Transverse colon (tissue), 4 donors: ENCODE measurements around the gene OSBPL10. TPM values are rescaled to one million over a fixed set of nuclear protein-coding genes. Genes with fewer than 3 reads are reported as not detected.

Experiments
- DNase-seq: peaks from one replicate; pipeline ENCODE4 v3.0.0-alpha.2; 2019
- H3K27ac ChIP-seq, 4 donors: fragments of 200-600 bp; sonication (generic); 2 replicates each; pipeline ENCODE4 v1.5.1; 2016 to 2018; ENCODE audit warnings: inconsistent platforms in 4 of 4
- H3K27me3 ChIP-seq: fragments of 200-600 bp; sonication (generic); 2 replicates; pipeline ENCODE4 v1.5.1; 2017; ENCODE audit warnings: inconsistent platforms
- H3K36me3 ChIP-seq, 4 donors: fragments of 200-600 bp; sonication (generic); 2 replicates each; pipeline ENCODE4 v1.5.1; 2017 to 2019; ENCODE audit warnings: inconsistent platforms in 4 of 4
- H3K4me1 ChIP-seq, 4 donors: fragments of 200-600 bp; sonication (generic); 2 replicates each; pipeline ENCODE4 v1.5.1; 2017 to 2020; ENCODE audit warnings: inconsistent platforms in 4 of 4
- H3K4me3 ChIP-seq, 4 donors: fragments of 200-600 bp; sonication (generic); 1 replicate in 1 of 4; 2 replicates in 3 of 4; pipeline versions ENCODE4 v1.5.1 to v1.6.1; 2017 to 2019; ENCODE audit warnings: inconsistent platforms in 4 of 4
- H3K9me3 ChIP-seq, 2 donors: fragments of 200-600 bp; sonication (generic); 2 replicates each; pipeline ENCODE4 v1.5.1; 2017 to 2019; ENCODE audit warnings: inconsistent platforms in 2 of 2
- CTCF ChIP-seq, 5 experiments: fragments of 200-600 bp in 3 of 5; fragments of 450-650 bp in 2 of 5; sonication (generic) in 3 of 5; IDR thresholded peaks; 1 replicate in 2 of 5; 2 replicates in 3 of 5; pipeline ENCODE4 v1.5.1; 2016 to 2017; ENCODE audit warnings: antibody characterized with exemption in 5 of 5, inconsistent platforms in 3 of 5, mild to moderate bottlenecking in 2 of 5, moderate library complexity in 1 of 5
- EP300 ChIP-seq: sonication (generic); formaldehyde crosslinking; IDR thresholded peaks from one replicate; pipeline ENCODE4 v1.6.1; 2017; ENCODE audit warnings: antibody characterized with exemption, low read depth
- POLR2A ChIP-seq: fragments of 450-650 bp; IDR thresholded peaks from one replicate; pipeline ENCODE4 v1.6.1; 2016; ENCODE audit warnings: antibody characterized with exemption, mild to moderate bottlenecking, moderate library complexity
- POLR2AphosphoS5 ChIP-seq, 3 donors: sonication (generic); formaldehyde crosslinking; IDR thresholded peaks; one replicate each; pipeline ENCODE4 v1.6.1; 2016; ENCODE audit warnings: antibody characterized with exemption in 3 of 3
- WGBS, 2 donors: methylation state at CpG; one replicate each; pipeline ENCODE4 v1.1.5; 2018; ENCODE audit warnings: low coverage in 1 of 2; 5-methylcytosine and 5-hydroxymethylcytosine counted together
- in situ Hi-C, 4 donors: fragments of 200-750 bp; cut with MboI; loops; one replicate each; pipeline versions ENCODE4 v1.15.0 to v1.15.1; 2017; ENCODE audit warnings: low sequenced_read_pairs in 3 of 4, low pct_ligation_motif_present in 1 of 4, low pct_unique_long_range_greater_than_20kb in 1 of 4
- intact Hi-C: fragments of 100-400 bp; cut with DNase I; formaldehyde crosslinking; loops from one replicate; pipeline ENCODE4 v1.15.1; 2023; ENCODE audit warnings: low total_unique reads
- total RNA-seq, 4 donors: library from RNA; depleted of rRNA; stranded (reverse); fragments of >200 nt; gene quantifications; one replicate each; pipeline ENCODE4 v1.1.0, GENCODE V29; 2016

Gene OSBPL10
- total RNA-seq, 4 donors from 2014 or later: 10.0 to 34.8 (median 19.5) TPM

- no peak for DNase-seq
- in situ Hi-C loops: no loop called here
- no peak for TF ChIP-seq CTCF (IDR thresholded peaks at IDR 0.05)
- no peak for TF ChIP-seq POLR2A
- H3K27me3 ChIP-seq: no peaks in the 10 kb centered on the region
- peak overlapping the region in 1 of 4 donors; percentile 18 for H3K27ac ChIP-seq
- H3K36me3 ChIP-seq: no peaks in the 10 kb centered on the region
- intact Hi-C loops: no loop called here
- no peaks in the 10 kb centered on the region for H3K9me3 ChIP-seq
- no peaks in the 10 kb centered on the region for H3K4me1 ChIP-seq
- no peak overlapping the region for H3K4me3 ChIP-seq
- 12% methylated on average over 1 of the region's 1 CpG; no CpG with 5 or more reads in 1 of the 2 donors for WGBS, 2 donors
These were observed 44.5 kb downstream of the OSBPL10 start for GRCh38 chr3:31936420-31937060.

- in situ Hi-C loops: no loop called here
- no peak for DNase-seq
These were observed 46.2 kb downstream of the OSBPL10 start for GRCh38 chr3:31934866-31935265.

GRCh38 chr3:31934018-31934417 is 47.0 kb downstream of the OSBPL10 start:
- Histone ChIP-seq H3K9me3 (no peaks in the 10 kb centered on the region), H3K4me3 (no peak overlapping the region), H3K36me3 (no peaks in the 10 kb centered on the region), H3K27me3 (no peaks in the 10 kb centered on the region), H3K4me1 (no peaks in the 10 kb centered on the region), H3K27ac (no peak overlapping the region)
- no peak for TF ChIP-seq EP300
- no peak for TF ChIP-seq POLR2A
- TF ChIP-seq POLR2AphosphoS5 (IDR thresholded peaks at IDR 0.05): no peak
- TF ChIP-seq CTCF (IDR thresholded peaks at IDR 0.05): no peak
- intact Hi-C loops: no loop called here
- 85 to 88% methylated on average over 1 of the region's 1 CpG for WGBS, 2 donors
- no peak for DNase-seq
- in situ Hi-C loops: no loop called here

More at GRCh38 chr3:31934866-31935265, 46.2 kb downstream of the OSBPL10 start:
- Histone ChIP-seq H3K4me3 (no peak overlapping the region), H3K27ac (no peak overlapping the region), H3K4me1 (no peaks in the 10 kb centered on the region), H3K27me3 (no peaks in the 10 kb centered on the region), H3K36me3 (no peaks in the 10 kb centered on the region), H3K9me3 (no peaks in the 10 kb centered on the region)
- TF ChIP-seq CTCF (IDR thresholded peaks at IDR 0.05) (no peak), POLR2AphosphoS5 (IDR thresholded peaks at IDR 0.05) (no peak), EP300 (no peak), POLR2A (no peak)
- intact Hi-C loops: no loop called here
- WGBS, 2 donors: 62 to 65% methylated on average over 3 of the region's 3 CpGs

- Histone ChIP-seq H3K27ac (no peak overlapping the region), H3K9me3 (no peaks in the 10 kb centered on the region), H3K36me3 (no peaks in the 10 kb centered on the region), H3K4me3 (no peak overlapping the region), H3K27me3 (no peaks in the 10 kb centered on the region), H3K4me1 (peaks cover 0 to under 1% (median 0%) of the 10 kb centered on the region in 4 donors)
- no peak for DNase-seq
- in situ Hi-C loops (no loop called here), intact Hi-C loops (no loop called here)
- TF ChIP-seq CTCF (IDR thresholded peaks at IDR 0.05): no peak
- TF ChIP-seq POLR2A: no peak
- no peak for TF ChIP-seq EP300
- no peak for TF ChIP-seq POLR2AphosphoS5 (IDR thresholded peaks at IDR 0.05)
- WGBS, 2 donors: 80 to 92% methylated on average over 1 to 3 of the region's 3 CpGs
These were observed 48.1 kb downstream of the OSBPL10 start for GRCh38 chr3:31932990-31933389.
